Upper lobe of left lung (tissue), 6 donors: ENCODE measurements around the gene CYB5R3. TPM values are rescaled to one million over a fixed set of nuclear protein-coding genes. Genes with fewer than 3 reads are reported as not detected.
A peak's percentile ranks its signal among the peaks of the same experiment; 100 is the strongest.
"Not testable (repeated sequence)": the region's sequence is repeated elsewhere in the genome, so short reads cannot be mapped to it uniquely, and the experiment has no call there.

Source experiments
- ATAC-seq, 2 donors: fragments of 200-7000 bp; cut with Tn5 transposase; one replicate each; pipeline ENCODE4 v1.9.1; 2022; ENCODE audit warnings: mild to moderate bottlenecking in 2 of 2, moderate library complexity in 2 of 2; ENCODE audit not compliant: low FRiP score in 2 of 2
- DNase-seq, 2 donors: peaks; one replicate each; pipeline ENCODE4 v3.0.0-alpha.2; 2019 to 2020
- H3K27ac ChIP-seq, 4 donors: fragments of 200-600 bp; sonication (generic); one replicate each; pipeline ENCODE4 v1.5.1; 2016 to 2019
- H3K27me3 ChIP-seq, 4 donors: fragments of 200-600 bp; sonication (generic); one replicate each; pipeline ENCODE4 v1.5.1; 2017 to 2019
- H3K36me3 ChIP-seq, 4 donors: fragments of 200-600 bp; sonication (generic); one replicate each; pipeline ENCODE4 v1.5.1; 2016 to 2019
- H3K4me1 ChIP-seq, 4 donors: fragments of 200-600 bp; sonication (generic); one replicate each; pipeline ENCODE4 v1.5.1; 2018 to 2019
- H3K4me3 ChIP-seq, 4 donors: fragments of 200-600 bp; sonication (generic); one replicate each; pipeline ENCODE4 v1.5.1; 2017 to 2019; ENCODE audit warnings: mild to moderate bottlenecking in 2 of 4, moderate library complexity in 1 of 4
- H3K9me3 ChIP-seq, 4 donors: fragments of 200-600 bp; sonication (generic); one replicate each; pipeline ENCODE4 v1.5.1; 2018 to 2019
- CTCF ChIP-seq, 6 experiments: fragments of 450-650 bp in 4 of 6; fragments of 200-600 bp in 2 of 6; sonication (generic) in 2 of 6; IDR thresholded peaks; one replicate each; pipeline ENCODE4 v1.5.1; 2016 to 2019; ENCODE audit warnings: antibody characterized with exemption in 6 of 6
- EP300 ChIP-seq, 4 donors: sonication (generic); formaldehyde crosslinking; IDR thresholded peaks; one replicate each; pipeline ENCODE4 v1.5.1; 2017; ENCODE audit warnings: antibody characterized with exemption in 4 of 4, control low read depth in 2 of 4
- POLR2A ChIP-seq, 4 donors: fragments of 450-650 bp; IDR thresholded peaks; one replicate each; pipeline ENCODE4 v1.5.1; 2016 to 2017; ENCODE audit warnings: antibody characterized with exemption in 4 of 4, mild to moderate bottlenecking in 2 of 4
- POLR2AphosphoS5 ChIP-seq, 2 donors: sonication (generic); formaldehyde crosslinking; IDR thresholded peaks; one replicate each; pipeline ENCODE4 v1.5.1; 2017; ENCODE audit warnings: antibody characterized with exemption in 2 of 2
- WGBS, 2 donors: methylation state at CpG; one replicate each; pipeline ENCODE4 v1.1.5; 2017 to 2018; 5-methylcytosine and 5-hydroxymethylcytosine counted together
- total RNA-seq, 6 donors: library from RNA; depleted of rRNA in 4 of 6; stranded (reverse); fragments of >200 nt in 4 of 6; gene quantifications; one replicate each; pipeline versions ENCODE4 v1.1.0 to v1.2.1, GENCODE V29; 2016 to 2021
- donor health status: DM: no; HTN: no; CAD: no; lungs with moderate emphysema.
- donor health status: DM: no; HTN: yes; CAD: no; lungs with severe emphysema.

Gene CYB5R3
- total RNA-seq, 6 donors from 2014 or later, result 79.6 to 265 (median 220) TPM

DNA sequence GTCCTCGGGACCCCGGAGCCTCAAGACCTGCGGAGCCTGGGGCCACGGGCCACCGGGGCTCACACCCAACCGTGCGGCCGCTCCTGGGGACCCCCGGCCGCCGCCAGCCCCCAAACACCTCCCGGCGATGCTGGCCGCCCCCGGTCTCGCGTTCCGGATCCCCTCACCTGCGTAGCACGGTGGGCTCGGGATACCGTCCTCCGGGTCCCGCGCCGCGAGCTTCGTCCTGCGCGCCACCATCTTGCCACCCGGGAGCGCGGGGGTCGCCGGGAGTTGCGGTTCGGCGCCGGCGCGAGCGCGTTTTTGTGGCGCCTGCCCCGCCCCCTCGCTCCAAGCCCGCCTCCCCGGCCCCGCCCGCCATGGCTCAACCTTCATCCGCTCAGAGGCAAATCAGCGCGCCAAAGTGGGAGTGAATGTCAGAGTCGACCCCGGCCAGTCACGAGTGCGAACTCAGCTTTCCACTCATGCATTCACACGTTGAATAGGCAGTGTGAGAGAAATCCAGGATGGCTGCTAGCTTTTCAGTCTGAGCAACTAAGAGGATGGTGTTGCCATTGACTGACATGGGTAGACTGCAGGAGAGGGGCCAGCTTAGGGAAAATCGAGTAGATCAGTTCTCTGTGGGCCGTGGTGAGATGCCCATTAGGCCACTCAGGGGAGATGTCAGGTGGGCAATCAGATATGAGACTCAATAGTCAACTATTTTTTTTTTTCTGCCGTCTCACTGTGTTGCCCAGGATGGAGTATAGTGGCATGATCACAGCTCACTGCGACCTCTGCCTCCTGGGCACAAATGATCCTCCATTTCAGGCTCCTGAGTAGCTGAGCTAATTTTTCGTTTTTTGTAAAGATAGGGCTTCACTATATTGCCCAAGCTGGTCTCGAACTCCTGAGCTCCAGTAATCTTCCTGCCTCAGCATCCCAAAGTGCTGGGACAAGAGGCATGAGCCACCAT is 67.2 kb downstream of the CYB5R3 start:
- peak; percentile 40 to 41 for TF ChIP-seq POLR2AphosphoS5 (IDR thresholded peaks at IDR 0.05)
- peak in 1 of 6 experiments; percentile 12 for TF ChIP-seq CTCF (IDR thresholded peaks at IDR 0.05)
- TF ChIP-seq EP300 (IDR thresholded peaks at IDR 0.05), result no peak
- TF ChIP-seq POLR2A (IDR thresholded peaks at IDR 0.05), result peak in 2 of 4 donors; percentile 17 to 28
- H3K27me3 ChIP-seq, result no peaks in the 10 kb centered on the region
- DNase-seq (peak; percentile 77 to 95), ATAC-seq (peak; percentile 78 to 96)
- no peaks in the 10 kb centered on the region for H3K9me3 ChIP-seq
- peaks cover 2 to 19% (median 10%) of the 10 kb centered on the region in 4 donors for H3K4me1 ChIP-seq
- 13 to 56% methylated on average over 6 to 27 of the region's 64 CpGs for WGBS, 2 donors
- H3K36me3 ChIP-seq, result peaks cover 27 to 59% (median 49%) of the 10 kb centered on the region in 4 donors
- peak overlapping the region; percentile 46 to 86 (median 68) for H3K27ac ChIP-seq
- H3K4me3 ChIP-seq, result peak overlapping the region; percentile 82 to 96 (median 88)

DNA sequence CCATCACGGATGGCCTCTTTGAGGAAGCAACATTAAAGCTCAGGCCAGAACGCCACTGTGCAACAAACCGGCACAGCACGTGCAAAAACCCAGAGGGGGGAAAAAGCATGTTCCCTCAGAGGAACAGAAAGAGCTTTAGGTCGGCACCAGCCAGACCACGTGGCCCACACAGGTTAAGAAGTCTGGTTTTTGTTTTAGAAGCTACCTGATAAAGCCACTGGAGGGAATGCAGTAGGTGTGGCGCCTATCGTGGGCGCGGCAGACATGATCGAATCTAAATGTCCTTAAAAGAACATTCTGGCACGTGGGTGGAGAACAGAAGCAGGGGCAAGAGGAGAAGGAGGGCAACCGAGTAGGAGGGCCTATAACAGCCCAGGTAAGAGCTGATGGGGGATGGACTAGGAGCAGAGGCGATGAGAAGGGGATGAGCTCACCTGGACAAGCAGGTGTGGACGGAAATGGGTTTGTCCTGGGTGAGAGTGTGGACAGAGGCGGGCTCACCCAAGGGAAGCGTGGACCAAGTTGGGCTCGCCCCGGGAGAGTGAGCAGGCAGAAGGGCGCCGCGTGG is 67.9 kb downstream of the CYB5R3 start:
- ATAC-seq, result peak; percentile 9 to 24
- Histone ChIP-seq H3K36me3 (peaks cover 20 to 57% (median 43%) of the 10 kb centered on the region in 4 donors), H3K4me3 (peak overlapping the region; percentile 82 to 96 (median 88)), H3K4me1 (peaks cover 2 to 19% (median 10%) of the 10 kb centered on the region in 4 donors), H3K27ac (peak overlapping the region; percentile 46 to 86 (median 68))
- WGBS, 2 donors, result 1 to 3% methylated on average over 7 to 10 of the region's 22 CpGs
- not testable (repeated sequence) for H3K27me3 ChIP-seq, H3K9me3 ChIP-seq, DNase-seq

GRCh38 chr22:42580040-42580439 is 69.2 kb downstream of the CYB5R3 start:
- H3K36me3 ChIP-seq, result peaks cover 9 to 54% (median 31%) of the 10 kb centered on the region in 4 donors
- H3K4me3 ChIP-seq, H3K27ac ChIP-seq, ATAC-seq, H3K27me3 ChIP-seq, DNase-seq, H3K9me3 ChIP-seq: not testable (repeated sequence)
- peaks cover 2 to 15% (median 9%) of the 10 kb centered on the region in 4 donors for H3K4me1 ChIP-seq
- 93 to 100% methylated on average over 2 to 3 of the region's 4 CpGs for WGBS, 2 donors

GRCh38 chr22:42577623-42578240 is 71.5 kb downstream of the CYB5R3 start:
- DNase-seq (no peak), ATAC-seq (no peak)
- Histone ChIP-seq H3K27me3 (no peaks in the 10 kb centered on the region), H3K9me3 (no peaks in the 10 kb centered on the region), H3K36me3 (peaks cover 3 to 52% (median 29%) of the 10 kb centered on the region in 4 donors), H3K4me1 (peaks cover 2 to 14% (median 8%) of the 10 kb centered on the region in 4 donors), H3K27ac (no peak overlapping the region), H3K4me3 (no peak overlapping the region)
- WGBS, 2 donors, result 92% methylated on average over 9 to 15 of the region's 15 CpGs
- TF ChIP-seq POLR2A (IDR thresholded peaks at IDR 0.05), result no peak
- no peak for TF ChIP-seq CTCF (IDR thresholded peaks at IDR 0.05)
- no peak for TF ChIP-seq EP300 (IDR thresholded peaks at IDR 0.05)
- TF ChIP-seq POLR2AphosphoS5 (IDR thresholded peaks at IDR 0.05), result no peak

- 84% methylated on average over 8 of the region's 9 CpGs; no CpG with 5 or more reads in 1 of the 2 donors for WGBS, 2 donors
- H3K27ac ChIP-seq, H3K4me3 ChIP-seq, ATAC-seq, H3K9me3 ChIP-seq, H3K27me3 ChIP-seq, DNase-seq: not testable (repeated sequence)
- Histone ChIP-seq H3K36me3 (peaks cover 3 to 56% (median 34%) of the 10 kb centered on the region in 4 donors), H3K4me1 (peaks cover under 1 to 12% (median 5%) of the 10 kb centered on the region in 4 donors)
Measured at GRCh38 chr22:42577141-42577540, 72.1 kb downstream of the CYB5R3 start.

DNA sequence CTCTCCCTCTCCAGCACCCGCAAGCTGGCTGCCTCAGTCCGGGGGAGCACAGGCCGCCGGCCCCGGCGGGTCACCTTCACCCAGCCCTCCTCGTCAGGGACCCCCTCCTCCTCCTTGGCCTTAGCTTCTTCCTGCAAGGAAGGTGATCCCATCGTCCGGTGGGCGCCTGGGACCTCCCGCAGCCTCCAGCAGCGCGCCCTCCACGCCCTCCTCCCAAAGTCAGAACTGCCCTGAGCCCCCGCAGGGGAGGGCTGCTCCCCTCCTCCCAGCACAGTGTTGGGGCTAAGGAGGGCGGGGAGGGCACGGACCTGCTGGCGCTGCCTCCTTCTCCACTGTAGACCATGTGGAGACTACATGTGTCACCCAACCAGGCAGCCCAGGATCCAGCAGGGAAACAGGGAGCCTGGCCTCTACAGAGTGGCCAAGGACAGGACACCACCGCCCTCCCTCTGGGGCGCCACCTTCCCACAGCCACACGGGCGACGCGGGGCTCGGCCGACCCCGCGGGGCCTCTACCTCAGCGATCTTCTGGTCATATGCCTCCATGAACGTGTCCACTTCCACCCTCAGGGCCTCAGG is 73.1 kb downstream of the CYB5R3 start:
- H3K36me3 ChIP-seq, result peaks cover 3 to 66% (median 39%) of the 10 kb centered on the region in 4 donors
- DNase-seq, result peak in 1 of 2 donors; percentile 75
- H3K27ac ChIP-seq, H3K27me3 ChIP-seq, H3K9me3 ChIP-seq, H3K4me1 ChIP-seq, H3K4me3 ChIP-seq, ATAC-seq: not testable (repeated sequence)
- 83 to 93% methylated on average over 17 to 18 of the region's 30 CpGs for WGBS, 2 donors

GRCh38 chr22:42574468-42574867 is 74.7 kb downstream of the CYB5R3 start:
- not testable (repeated sequence) for ATAC-seq, H3K4me1 ChIP-seq, H3K9me3 ChIP-seq, H3K4me3 ChIP-seq, H3K27me3 ChIP-seq
- WGBS, 2 donors, result 90 to 91% methylated on average over 10 to 21 of the region's 21 CpGs
- peaks cover 3 to 69% (median 41%) of the 10 kb centered on the region in 4 donors for H3K36me3 ChIP-seq
- H3K27ac ChIP-seq, result peak overlapping the region in 1 of 4 donors; percentile 41
- DNase-seq, result peak in 1 of 2 donors; percentile 59

GRCh38 chr22:42574046-42574445 is 75.1 kb downstream of the CYB5R3 start:
- not testable (repeated sequence) for H3K4me1 ChIP-seq, H3K9me3 ChIP-seq, H3K27me3 ChIP-seq, DNase-seq, ATAC-seq, H3K4me3 ChIP-seq
- H3K36me3 ChIP-seq, result peaks cover 3 to 69% (median 43%) of the 10 kb centered on the region in 4 donors
- WGBS, 2 donors, result 100% methylated on average over 1 of the region's 1 CpG; no CpG with 5 or more reads in 1 of the 2 donors
- H3K27ac ChIP-seq, result peak overlapping the region in 1 of 4 donors; percentile 41

GRCh38 chr22:42571068-42571467 is 78.1 kb downstream of the CYB5R3 start:
- WGBS, 2 donors, result 90 to 91% methylated on average over 6 to 9 of the region's 12 CpGs
- H3K27ac ChIP-seq, H3K4me1 ChIP-seq, ATAC-seq, H3K9me3 ChIP-seq, H3K27me3 ChIP-seq, H3K4me3 ChIP-seq, DNase-seq: not testable (repeated sequence)
- peaks cover 0 to 44% (median 27%) of the 10 kb centered on the region in 4 donors for H3K36me3 ChIP-seq
